ENCODE measurements around the gene ZNF592.

ZNF592 gene

GRCh38 chr15:84811828-84812227 lies 63.4 kb downstream of the ZNF592 start:
- peak overlapping the region; percentile 26 for H3K27ac ChIP-seq
- TF ChIP-seq, protein P1, sequence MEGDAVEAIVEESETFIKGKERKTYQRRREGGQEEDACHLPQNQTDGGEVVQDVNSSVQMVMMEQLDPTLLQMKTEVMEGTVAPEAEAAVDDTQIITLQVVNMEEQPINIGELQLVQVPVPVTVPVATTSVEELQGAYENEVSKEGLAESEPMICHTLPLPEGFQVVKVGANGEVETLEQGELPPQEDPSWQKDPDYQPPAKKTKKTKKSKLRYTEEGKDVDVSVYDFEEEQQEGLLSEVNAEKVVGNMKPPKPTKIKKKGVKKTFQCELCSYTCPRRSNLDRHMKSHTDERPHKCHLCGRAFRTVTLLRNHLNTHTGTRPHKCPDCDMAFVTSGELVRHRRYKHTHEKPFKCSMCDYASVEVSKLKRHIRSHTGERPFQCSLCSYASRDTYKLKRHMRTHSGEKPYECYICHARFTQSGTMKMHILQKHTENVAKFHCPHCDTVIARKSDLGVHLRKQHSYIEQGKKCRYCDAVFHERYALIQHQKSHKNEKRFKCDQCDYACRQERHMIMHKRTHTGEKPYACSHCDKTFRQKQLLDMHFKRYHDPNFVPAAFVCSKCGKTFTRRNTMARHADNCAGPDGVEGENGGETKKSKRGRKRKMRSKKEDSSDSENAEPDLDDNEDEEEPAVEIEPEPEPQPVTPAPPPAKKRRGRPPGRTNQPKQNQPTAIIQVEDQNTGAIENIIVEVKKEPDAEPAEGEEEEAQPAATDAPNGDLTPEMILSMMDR (IDR thresholded peaks at IDR 0.05): no peak
- TF ChIP-seq ZFX (IDR thresholded peaks at IDR 0.05; ENCODE audit: borderline replicate concordance): no peak

- TF ChIP-seq, protein P1 (IDR thresholded peaks at IDR 0.05): no peak
- TF ChIP-seq ZFX (IDR thresholded peaks at IDR 0.05; ENCODE audit: borderline replicate concordance): no peak
- H3K27ac ChIP-seq: peak overlapping the region; percentile 39
These were observed 64.5 kb downstream of the ZNF592 start for GRCh38 chr15:84812842-84813241.

DNA sequence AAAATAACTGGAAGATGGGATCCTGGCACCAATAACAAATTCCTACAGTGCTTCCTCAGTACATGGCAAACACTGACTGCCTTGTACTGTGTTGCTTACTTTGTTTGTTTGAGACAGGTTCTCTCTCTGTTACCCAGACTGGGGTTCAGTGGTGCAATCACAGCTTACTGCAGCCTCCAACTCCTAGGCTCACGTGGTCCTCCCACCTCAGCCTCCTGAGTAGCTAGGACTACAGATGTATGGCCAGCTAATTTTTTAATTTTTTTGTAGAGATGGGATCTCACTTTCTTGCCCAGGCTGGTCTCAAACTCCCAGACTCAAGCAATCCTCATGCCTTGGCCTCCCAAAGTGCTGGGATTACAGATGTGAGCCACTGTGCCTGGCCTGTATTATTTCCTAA lies 65.0 kb downstream of the ZNF592 start:
- peak overlapping the region; percentile 39 for H3K27ac ChIP-seq
- TF ChIP-seq, protein P1 (IDR thresholded peaks at IDR 0.05): no peak
- no peak for TF ChIP-seq ZFX (IDR thresholded peaks at IDR 0.05; ENCODE audit: borderline replicate concordance)

DNA sequence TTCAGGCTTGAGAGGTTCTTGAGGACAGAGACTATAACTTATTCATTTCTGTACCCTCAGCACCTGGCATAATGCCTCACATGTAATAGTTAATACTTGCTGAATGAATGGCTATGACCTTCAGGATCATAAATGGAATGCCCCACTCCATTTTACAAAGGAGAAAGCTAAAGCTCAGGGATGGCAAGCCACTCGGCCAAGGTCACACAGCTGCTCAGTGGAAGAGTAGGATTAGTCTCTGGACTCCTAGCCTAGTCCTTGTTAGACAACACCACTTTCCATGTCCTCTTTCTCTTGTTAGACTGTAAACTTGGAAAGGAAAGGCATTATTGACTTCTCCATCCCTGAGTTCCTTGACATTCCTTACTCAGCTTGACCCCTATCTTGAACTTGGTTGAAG lies 65.5 kb downstream of the ZNF592 start:
- H3K27ac ChIP-seq: peak overlapping the region; percentile 39
- TF ChIP-seq, protein P1 (IDR thresholded peaks at IDR 0.05): no peak
- no peak for TF ChIP-seq ZFX (IDR thresholded peaks at IDR 0.05; ENCODE audit: borderline replicate concordance)

DNA sequence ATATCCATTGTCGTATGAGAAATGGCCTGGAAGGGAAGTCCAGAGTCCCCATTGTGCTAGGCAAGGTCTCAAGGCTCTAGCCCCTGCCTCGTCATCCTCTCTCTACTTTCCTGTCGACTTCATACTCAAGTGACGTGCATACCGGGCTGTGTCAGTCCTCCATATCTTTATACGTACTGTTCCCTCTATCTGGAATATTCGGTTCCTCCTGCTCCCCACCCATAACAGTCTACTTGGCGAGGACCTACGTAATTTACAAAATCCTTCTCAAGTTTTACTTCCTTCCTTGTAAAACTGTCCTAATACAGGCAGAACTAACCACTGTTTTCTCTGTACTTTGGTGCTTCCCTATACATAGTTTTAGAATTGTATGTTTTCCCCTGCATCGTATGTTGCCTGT lies 66.5 kb downstream of the ZNF592 start:
- peak overlapping the region; percentile 39 for H3K27ac ChIP-seq
- TF ChIP-seq, protein P1 (IDR thresholded peaks at IDR 0.05): no peak
- TF ChIP-seq ZFX (IDR thresholded peaks at IDR 0.05; ENCODE audit: borderline replicate concordance): no peak

DNA sequence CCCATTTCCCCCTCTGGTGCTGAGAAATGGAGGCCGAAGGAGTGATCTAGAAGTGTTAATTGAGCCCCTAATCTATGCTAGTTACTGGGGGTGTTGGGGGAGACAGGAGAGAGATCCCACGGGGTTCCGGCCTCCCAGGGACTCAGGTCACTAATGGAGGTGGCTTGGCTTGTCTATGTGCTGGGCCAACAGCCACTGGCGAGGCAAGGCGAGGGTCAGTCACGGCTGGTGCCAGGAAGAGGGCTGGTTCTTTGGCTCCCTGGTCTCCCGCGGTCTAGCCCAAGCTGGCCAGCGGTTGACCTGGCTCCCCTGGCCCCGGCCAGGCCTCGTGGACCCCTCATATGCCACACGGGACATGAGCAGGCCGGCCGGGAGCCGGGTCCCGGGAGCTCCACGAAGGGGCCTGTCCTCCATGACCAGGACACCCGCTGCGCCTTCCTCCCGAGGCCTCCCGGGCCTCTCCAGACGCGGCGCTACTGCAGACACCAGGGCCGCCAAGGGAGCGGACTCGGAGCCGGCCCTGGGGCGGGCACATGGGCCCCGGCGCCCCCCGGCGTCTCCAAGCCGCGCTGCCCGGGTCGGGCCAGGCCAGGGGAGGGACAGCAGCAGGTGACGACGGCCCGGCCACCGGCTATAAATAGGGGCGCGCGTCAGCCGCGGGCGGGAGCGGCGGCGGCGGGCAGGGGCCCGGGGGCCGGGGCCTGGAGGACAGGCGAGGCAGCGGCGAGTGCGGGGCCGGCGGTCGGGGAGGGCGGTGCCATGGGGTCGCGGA lies 68.5 kb downstream of the ZNF592 start, which contains the start of gene ALPK3:
Gene ALPK3 (plus strand): TSS at position 663 of the 772 bp plus-strand sequence. CDS start 97 bp downstream, at position 760.
- peak within 1 kb of the TSS; percentile 73 for H3K27ac ChIP-seq
- no peak for TF ChIP-seq ZFX (IDR thresholded peaks at IDR 0.05; ENCODE audit: borderline replicate concordance)
- TF ChIP-seq, protein P1 (IDR thresholded peaks at IDR 0.05): no peak

DNA sequence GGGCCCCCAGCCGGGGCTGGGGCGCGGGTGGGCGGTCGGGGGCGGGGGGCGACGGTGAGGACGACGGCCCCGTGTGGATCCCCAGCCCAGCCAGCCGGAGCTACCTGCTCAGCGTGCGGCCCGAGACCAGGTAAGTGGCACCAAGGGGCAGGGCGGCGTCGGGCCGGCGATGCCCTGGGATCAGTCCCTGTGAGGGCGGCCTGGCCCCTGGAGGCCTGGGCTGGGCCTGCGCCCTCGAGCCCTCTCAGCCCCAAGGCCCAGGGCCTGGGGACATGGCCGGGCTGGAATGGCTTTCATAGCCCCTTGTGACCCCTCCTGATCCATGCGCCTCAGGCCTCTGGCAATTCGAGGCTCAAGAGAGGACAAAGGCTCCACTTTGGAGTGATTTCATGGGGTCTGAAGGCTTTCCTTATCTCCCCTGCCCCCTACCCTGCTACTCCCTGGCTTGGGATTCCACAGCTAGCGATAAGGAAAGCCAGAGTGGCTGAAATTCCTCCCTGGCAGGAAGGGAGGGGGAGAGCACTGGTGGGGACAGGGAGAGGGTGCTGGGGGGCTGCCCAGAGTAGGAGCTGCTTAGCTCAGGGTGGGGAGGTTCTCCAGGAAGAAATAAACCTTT lies 69.2 kb downstream of the ZNF592 start:
- no peak for TF ChIP-seq ZFX (IDR thresholded peaks at IDR 0.05; ENCODE audit: borderline replicate concordance)
- TF ChIP-seq, protein P1 (IDR thresholded peaks at IDR 0.05): no peak
- H3K27ac ChIP-seq: peak overlapping the region; percentile 73
